PFSK-1 (cell line): Measurements from ENCODE around the gene DPYD.

Source experiments
- POLR2AphosphoS5 ChIP-seq: IDR thresholded peaks from 2 replicates; pipeline ENCODE4 v1.6.1; 2012; ENCODE audit warnings: low read depth, mild to moderate bottlenecking, control low read depth, low read length, moderate library complexity
- SIN3A ChIP-seq: IDR thresholded peaks from 2 replicates; pipeline ENCODE4 v1.6.1; 2012; ENCODE audit warnings: mild to moderate bottlenecking, low read length, moderate library complexity, borderline replicate concordance; ENCODE audit not compliant: insufficient read depth
- TAF1 ChIP-seq: IDR thresholded peaks from 2 replicates; pipeline ENCODE4 v1.6.1; 2012; ENCODE audit warnings: low read length, control low read depth, borderline replicate concordance; ENCODE audit not compliant: insufficient read depth
- TF ChIP-seq, protein P1 (sequence below), 2 experiments: IDR thresholded peaks; 2 replicates each; pipeline versions ENCODE4 v1.6.1 to v1.8.0; 2011 to 2012; ENCODE audit warnings: low read depth in 2 of 2, low read length in 2 of 2, control low read depth in 1 of 2, inconsistent platforms in 1 of 2, mild to moderate bottlenecking in 1 of 2, moderate library complexity in 1 of 2; ENCODE audit not compliant: insufficient read depth in 1 of 2

DNA sequence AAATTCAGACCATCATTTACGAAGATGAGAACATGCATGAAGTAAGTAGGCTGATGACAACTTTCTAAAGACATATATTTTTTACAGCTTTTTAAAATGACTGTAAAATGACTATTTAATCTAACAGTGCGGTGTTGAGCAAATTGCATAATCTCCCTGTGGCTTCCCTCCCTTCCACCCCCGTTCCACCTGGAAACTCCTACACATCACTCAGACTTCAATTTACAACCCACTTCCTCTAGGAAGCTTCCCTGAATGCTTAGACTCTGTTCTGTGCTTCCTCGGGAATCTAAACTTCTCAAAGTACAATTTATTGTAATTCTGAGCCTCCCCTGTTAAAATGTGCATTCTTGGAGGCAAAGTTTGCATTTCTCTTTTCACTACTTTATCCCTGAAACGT, 354.9 kb downstream of the DPYD start:
- TF ChIP-seq SIN3A (no peak), TAF1 (no peak), POLR2AphosphoS5 (no peak)
- TF ChIP-seq, protein P1, sequence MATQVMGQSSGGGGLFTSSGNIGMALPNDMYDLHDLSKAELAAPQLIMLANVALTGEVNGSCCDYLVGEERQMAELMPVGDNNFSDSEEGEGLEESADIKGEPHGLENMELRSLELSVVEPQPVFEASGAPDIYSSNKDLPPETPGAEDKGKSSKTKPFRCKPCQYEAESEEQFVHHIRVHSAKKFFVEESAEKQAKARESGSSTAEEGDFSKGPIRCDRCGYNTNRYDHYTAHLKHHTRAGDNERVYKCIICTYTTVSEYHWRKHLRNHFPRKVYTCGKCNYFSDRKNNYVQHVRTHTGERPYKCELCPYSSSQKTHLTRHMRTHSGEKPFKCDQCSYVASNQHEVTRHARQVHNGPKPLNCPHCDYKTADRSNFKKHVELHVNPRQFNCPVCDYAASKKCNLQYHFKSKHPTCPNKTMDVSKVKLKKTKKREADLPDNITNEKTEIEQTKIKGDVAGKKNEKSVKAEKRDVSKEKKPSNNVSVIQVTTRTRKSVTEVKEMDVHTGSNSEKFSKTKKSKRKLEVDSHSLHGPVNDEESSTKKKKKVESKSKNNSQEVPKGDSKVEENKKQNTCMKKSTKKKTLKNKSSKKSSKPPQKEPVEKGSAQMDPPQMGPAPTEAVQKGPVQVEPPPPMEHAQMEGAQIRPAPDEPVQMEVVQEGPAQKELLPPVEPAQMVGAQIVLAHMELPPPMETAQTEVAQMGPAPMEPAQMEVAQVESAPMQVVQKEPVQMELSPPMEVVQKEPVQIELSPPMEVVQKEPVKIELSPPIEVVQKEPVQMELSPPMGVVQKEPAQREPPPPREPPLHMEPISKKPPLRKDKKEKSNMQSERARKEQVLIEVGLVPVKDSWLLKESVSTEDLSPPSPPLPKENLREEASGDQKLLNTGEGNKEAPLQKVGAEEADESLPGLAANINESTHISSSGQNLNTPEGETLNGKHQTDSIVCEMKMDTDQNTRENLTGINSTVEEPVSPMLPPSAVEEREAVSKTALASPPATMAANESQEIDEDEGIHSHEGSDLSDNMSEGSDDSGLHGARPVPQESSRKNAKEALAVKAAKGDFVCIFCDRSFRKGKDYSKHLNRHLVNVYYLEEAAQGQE (IDR thresholded peaks at IDR 0.05; ENCODE audit: insufficient read depth in 1 of 2, low read depth in 2 of 2, low read length in 2 of 2), result no peak
